ENCODE measurements around the gene GRP. TPM values are rescaled to one million over a fixed set of nuclear protein-coding genes. Genes with fewer than 3 reads are reported as not detected.
A peak's percentile ranks its signal among the peaks of the same experiment; 100 is the strongest.

The GRP gene
- total and polyA plus RNA-seq, 3 donors from 2014 or later, result 0.37 to 3.0 (median 2.9) TPM

- H3K4me3 ChIP-seq, result peak within 1 kb of the TSS; percentile 18 to 27
- TF ChIP-seq CTCF (IDR thresholded peaks at IDR 0.05), result peak in 1 of 3 experiments; percentile 8
- no peak for TF ChIP-seq POLR2A (IDR thresholded peaks at IDR 0.05)
- intact Hi-C loops (cut with DNase I; ENCODE audit: low total_unique reads), result no loop called here
- no peaks in the 10 kb centered on the region for H3K36me3 ChIP-seq (ENCODE audit: low read depth, missing control alignments)
- H3K4me1 ChIP-seq, result peaks cover 5% of the 10 kb centered on the region
- 1 to 4% methylated on average over 44 to 45 of the region's 88 CpGs for WGBS, 2 donors
- no peaks in the 10 kb centered on the region for H3K9me3 ChIP-seq
- DNase-seq, result peak; percentile 37
- no peak within 1 kb of the TSS for H3K27ac ChIP-seq
- peaks cover 4% of the 10 kb centered on the region for H3K27me3 ChIP-seq
Observed at GRCh38 chr18:59272891-59273758, 53.2 kb downstream of the GRP start, which contains the start of gene RAX. Gene RAX (minus strand): TSS chr18:59273454. CDS start chr18:59273206, 248 bp downstream.

GRCh38 chr18:59273759-59274532, 54.0 kb downstream of the GRP start:
- 1 to 2% methylated on average over 34 to 48 of the region's 48 CpGs for WGBS, 2 donors
- H3K27me3 ChIP-seq, result peaks cover 4% of the 10 kb centered on the region
- DNase-seq, result no peak

GRCh38 chr18:59274533-59274928, 54.6 kb downstream of the GRP start:
- H3K27ac ChIP-seq, result no peak overlapping the region
- TF ChIP-seq CTCF (IDR thresholded peaks at IDR 0.05) (no peak), POLR2A (IDR thresholded peaks at IDR 0.05) (no peak)
- H3K36me3 ChIP-seq (ENCODE audit: low read depth, missing control alignments), result no peaks in the 10 kb centered on the region
- H3K9me3 ChIP-seq, result no peaks in the 10 kb centered on the region
- no peak overlapping the region for H3K4me3 ChIP-seq
- no peak for DNase-seq
- H3K27me3 ChIP-seq, result peaks cover 4% of the 10 kb centered on the region
- H3K4me1 ChIP-seq, result peaks cover 5% of the 10 kb centered on the region
- 12 to 15% methylated on average over 18 of the region's 18 CpGs for WGBS, 2 donors
- intact Hi-C loops (cut with DNase I; ENCODE audit: low total_unique reads), result no loop called here

More at GRCh38 chr18:59273759-59274532, 54.0 kb downstream of the GRP start:
- H3K9me3 ChIP-seq, result no peaks in the 10 kb centered on the region
- TF ChIP-seq POLR2A (IDR thresholded peaks at IDR 0.05), result no peak
- intact Hi-C loops (cut with DNase I; ENCODE audit: low total_unique reads), result no loop called here
- no peaks in the 10 kb centered on the region for H3K36me3 ChIP-seq (ENCODE audit: low read depth, missing control alignments)
- H3K4me3 ChIP-seq, result peak overlapping the region; percentile 18 to 27
- no peak overlapping the region for H3K27ac ChIP-seq
- peaks cover 5% of the 10 kb centered on the region for H3K4me1 ChIP-seq

GRCh38 chr18:59275406-59275949, 55.5 kb downstream of the GRP start:
- Histone ChIP-seq H3K27me3 (peaks cover 3% of the 10 kb centered on the region), H3K36me3 (ENCODE audit: low read depth, missing control alignments) (no peaks in the 10 kb centered on the region), H3K27ac (no peak overlapping the region), H3K9me3 (no peaks in the 10 kb centered on the region), H3K4me3 (no peak overlapping the region), H3K4me1 (peaks cover 5% of the 10 kb centered on the region)
- DNase-seq, result no peak
- TF ChIP-seq CTCF (IDR thresholded peaks at IDR 0.05), result no peak
- TF ChIP-seq POLR2A (IDR thresholded peaks at IDR 0.05), result no peak
- intact Hi-C loops (cut with DNase I; ENCODE audit: low total_unique reads), result no loop called here
- WGBS, 2 donors, result 33 to 52% methylated on average over 6 of the region's 6 CpGs

- no peaks in the 10 kb centered on the region for H3K36me3 ChIP-seq (ENCODE audit: low read depth, missing control alignments)
- no peak overlapping the region for H3K27ac ChIP-seq
- WGBS, 2 donors, result 39 to 48% methylated on average over 5 of the region's 5 CpGs
- H3K27me3 ChIP-seq, result no peaks in the 10 kb centered on the region
- intact Hi-C loops (cut with DNase I; ENCODE audit: low total_unique reads), result no loop called here
- no peak for DNase-seq
- H3K4me1 ChIP-seq, result peaks cover 5% of the 10 kb centered on the region
- no peaks in the 10 kb centered on the region for H3K9me3 ChIP-seq
- TF ChIP-seq CTCF (IDR thresholded peaks at IDR 0.05) (no peak), POLR2A (IDR thresholded peaks at IDR 0.05) (no peak)
- H3K4me3 ChIP-seq, result no peak overlapping the region
Observed at GRCh38 chr18:59276047-59276446, 56.1 kb downstream of the GRP start.
